OCI-LY7 (cell line): ENCODE results near the gene HDGFL3. TPM values are rescaled to one million over a fixed set of nuclear protein-coding genes. Genes with fewer than 3 reads are reported as not detected.

Experiments
- BruUV-seq: library from RNA; stranded (reverse); fragments of 400-500 nt; replicated peaks from 2 replicates; lab custom pipeline; 2021; lab: Mats Ljungman, UMichigan
- CTCF ChIA-PET: fragments of 300-600 bp; sonication (Branson Sonifier 250); formaldehyde crosslinking; loops from one replicate; lab custom pipeline; 2022; ENCODE audit warnings: antibody characterized with exemption; ENCODE audit not compliant: unreplicated experiment; lab: Charles Lee
- POLR2A ChIA-PET: fragments of 300-600 bp; sonication (Branson Sonifier 250); formaldehyde crosslinking; loops from one replicate; lab custom pipeline; 2022; ENCODE audit warnings: antibody characterized with exemption; lab: Charles Lee
- DNase-seq: peaks from one replicate; pipeline ENCODE4 v3.0.0-alpha.2; 2015; ENCODE audit warnings: low spot score
- H2AFZ ChIP-seq: fragments of 200-600 bp; sonication (generic), shearing (Covaris generic); 2 replicates; pipeline ENCODE4 v1.6.1; 2014; ENCODE audit warnings: mild to moderate bottlenecking, antibody characterized with exemption, low read length, moderate library complexity
- H3K27ac ChIP-seq: fragments of 200-600 bp; sonication (generic); 2 replicates; pipeline ENCODE4 v1.5.1; 2014; ENCODE audit warnings: mixed run types, low read depth, mild to moderate bottlenecking, moderate library complexity, low read length, inconsistent platforms; ENCODE audit not compliant: poor library complexity, severe bottlenecking
- H3K36me3 ChIP-seq: fragments of 200-600 bp; sonication (generic); 2 replicates; pipeline ENCODE4 v1.6.1; 2014; ENCODE audit warnings: mild to moderate bottlenecking, antibody characterized with exemption, low read length, moderate library complexity, mixed read lengths; ENCODE audit not compliant: insufficient read depth
- H3K4me1 ChIP-seq: fragments of 200-600 bp; sonication (generic); 2 replicates; pipeline ENCODE4 v1.5.1; 2014; ENCODE audit warnings: mild to moderate bottlenecking, low read length; ENCODE audit not compliant: insufficient read depth, poor library complexity, severe bottlenecking
- H3K4me2 ChIP-seq: fragments of 200-600 bp; sonication (generic); 2 replicates; pipeline ENCODE4 v1.6.1; 2014; ENCODE audit warnings: mild to moderate bottlenecking, low read length
- H3K4me3 ChIP-seq: fragments of 200-600 bp; sonication (generic); 2 replicates; pipeline ENCODE4 v1.5.1; 2014; ENCODE audit warnings: mild to moderate bottlenecking, low read depth, low read length; ENCODE audit not compliant: poor library complexity, severe bottlenecking
- H3K79me2 ChIP-seq: fragments of 200-600 bp; sonication (generic); 2 replicates; pipeline ENCODE4 v1.6.1; 2016; ENCODE audit warnings: low read depth, mild to moderate bottlenecking, low read length, moderate library complexity, mixed read lengths; ENCODE audit not compliant: insufficient read depth
- H3K9me2 ChIP-seq: fragments of 200-600 bp; sonication (generic); 2 replicates; pipeline ENCODE4 v1.6.1; 2016; ENCODE audit warnings: mild to moderate bottlenecking, low read length, mixed read lengths; ENCODE audit not compliant: insufficient read depth
- H3K9me3 ChIP-seq: fragments of 200-600 bp; sonication (generic); 2 replicates; pipeline ENCODE4 v1.6.1; 2014; ENCODE audit warnings: mild to moderate bottlenecking, mixed run types, low read length, mixed read lengths
- H4K20me1 ChIP-seq: fragments of 200-600 bp; sonication (generic); 2 replicates; pipeline ENCODE4 v1.6.1; 2014; ENCODE audit warnings: mild to moderate bottlenecking, antibody characterized with exemption, low read length, moderate library complexity, mixed read lengths; ENCODE audit not compliant: insufficient read depth
- CTCF ChIP-seq: fragments of 200-600 bp; sonication (generic); conservative IDR thresholded peaks from 2 replicates; pipeline ENCODE4 v1.5.1; 2014; ENCODE audit warnings: mild to moderate bottlenecking, antibody characterized with exemption, low read length, moderate library complexity, mixed read lengths
- EZH2phosphoT487 ChIP-seq: fragments of 200-600 bp; sonication (generic); IDR thresholded peaks from 2 replicates; pipeline ENCODE4 v1.6.1; 2018; ENCODE audit warnings: low read depth, borderline replicate concordance, mild to moderate bottlenecking, mixed run types, antibody characterized with exemption, low read length, moderate library complexity, mixed read lengths
- intact Hi-C: fragments of 100-400 bp; cut with micrococcal nuclease; formaldehyde crosslinking; loops from one replicate; pipeline ENCODE4 v1.10.0; 2022; ENCODE audit not compliant: unreplicated experiment
- total RNA-seq, 2 experiments: library from RNA; depleted of rRNA in 1 of 2; stranded (reverse); fragments of >200 nt in 1 of 2; shearing (Covaris generic) in 1 of 2; gene quantifications; 2 replicates each; pipeline ENCODE4 v1.2.3, GENCODE V29; 2014 to 2022

Gene HDGFL3
- total RNA-seq, 2 experiments from 2014 or later: 29.3 to 74.4 TPM

GRCh38 chr15:83119968-83120581 lies 87.5 kb downstream of the HDGFL3 start:
- TF ChIP-seq CTCF: no peak
- TF ChIP-seq EZH2phosphoT487: no peak
- H3K4me2 ChIP-seq: no peak overlapping the region
- intact Hi-C loops: no loop called here
- DNase-seq: no peak
- no peaks in the 10 kb centered on the region for H3K4me1 ChIP-seq
- H3K4me3 ChIP-seq: no peak overlapping the region
- ChIA-PET POLR2A (interaction anchor here (1.0 kb wide), 1 partner anchor 14 kb away, joined by 3 read pairs; no protein-coding TSS in a partner anchor), CTCF (no interaction called here)
- H3K27ac ChIP-seq: no peak overlapping the region
- H3K79me2 ChIP-seq: no peaks in the 10 kb centered on the region
- peaks cover 39% of the 10 kb centered on the region for H3K36me3 ChIP-seq
- no TSS peak for BruUV-seq
- H4K20me1 ChIP-seq: no peaks in the 10 kb centered on the region
- no peaks in the 10 kb centered on the region for H3K9me2 ChIP-seq
- H2AFZ ChIP-seq: no peak overlapping the region
- H3K9me3 ChIP-seq: no peaks in the 10 kb centered on the region

- Histone ChIP-seq H3K79me2 (no peaks in the 10 kb centered on the region), H2AFZ (no peak overlapping the region), H3K9me2 (no peaks in the 10 kb centered on the region), H3K36me3 (peaks cover 47% of the 10 kb centered on the region), H3K27ac (no peak overlapping the region), H4K20me1 (no peaks in the 10 kb centered on the region), H3K4me3 (no peak overlapping the region), H3K9me3 (no peaks in the 10 kb centered on the region), H3K4me1 (no peaks in the 10 kb centered on the region), H3K4me2 (no peak overlapping the region)
- TF ChIP-seq CTCF (no peak), EZH2phosphoT487 (no peak)
- POLR2A ChIA-PET: no interaction called here
- intact Hi-C loops: no loop called here
- BruUV-seq: no TSS peak
- no peak for DNase-seq
- CTCF ChIA-PET: no interaction called here
Measured at GRCh38 chr15:83118968-83119367, 88.7 kb downstream of the HDGFL3 start.

GRCh38 chr15:83118291-83118827 lies 89.3 kb downstream of the HDGFL3 start:
- peaks cover 46% of the 10 kb centered on the region for H3K36me3 ChIP-seq
- no peak for DNase-seq
- H3K4me1 ChIP-seq: no peaks in the 10 kb centered on the region
- no peaks in the 10 kb centered on the region for H3K79me2 ChIP-seq
- H3K9me2 ChIP-seq: no peaks in the 10 kb centered on the region
- no peaks in the 10 kb centered on the region for H4K20me1 ChIP-seq
- intact Hi-C loops: no loop called here
- ChIA-PET POLR2A (interaction anchor here (0.7 kb wide), 2 partner anchors 139 to 296 kb away, joined by 3 to 4 read pairs; no protein-coding TSS in a partner anchor), CTCF (no interaction called here)
- no peak overlapping the region for H2AFZ ChIP-seq
- no peak for TF ChIP-seq EZH2phosphoT487
- no peak for TF ChIP-seq CTCF
- H3K4me2 ChIP-seq: no peak overlapping the region
- H3K9me3 ChIP-seq: no peaks in the 10 kb centered on the region
- no peak overlapping the region for H3K4me3 ChIP-seq
- no peak overlapping the region for H3K27ac ChIP-seq
- BruUV-seq: no TSS peak
